GM19463 (cell line): ENCODE data around the gene NOL4L.

ENCODE experiments used
- ATAC-seq: cut with Tn5 transposase; IDR thresholded peaks from one replicate; pipeline ENCODE4 v1.9.1; 2021; ENCODE audit warnings: mild to moderate bottlenecking, moderate library complexity; ENCODE audit not compliant: unreplicated experiment

The NOL4L gene

GRCh38 chr20:32585011-32585585 lies at the start of gene NOL4L:
NOL4L (minus strand) TSS chr20:32585333; CDS start chr20:32584890, 443 bp downstream.
- ATAC-seq = peak; percentile 27

- no peak for ATAC-seq
Measured at GRCh38 chr20:32634041-32634805, 49.1 kb upstream of the NOL4L start.

GRCh38 chr20:32632461-32633354 lies 47.6 kb upstream of the NOL4L start:
- ATAC-seq = no peak

- ATAC-seq = no peak
Measured at GRCh38 chr20:32631933-32632460, 46.9 kb upstream of the NOL4L start.

- no peak for ATAC-seq
Measured at GRCh38 chr20:32629813-32630212, 44.7 kb upstream of the NOL4L start.

GRCh38 chr20:32628960-32629530 lies 43.9 kb upstream of the NOL4L start:
- ATAC-seq = no peak

GRCh38 chr20:32626859-32627636 lies 41.9 kb upstream of the NOL4L start:
- no peak for ATAC-seq

- ATAC-seq = no peak
Measured at GRCh38 chr20:32626407-32626806, 41.3 kb upstream of the NOL4L start.

- no peak for ATAC-seq
Measured at GRCh38 chr20:32625996-32626395, 40.9 kb upstream of the NOL4L start.

- no peak for ATAC-seq
Measured at GRCh38 chr20:32624687-32625345, 39.7 kb upstream of the NOL4L start.

- ATAC-seq = no peak
Measured at GRCh38 chr20:32623667-32624157, 38.6 kb upstream of the NOL4L start.

- ATAC-seq = no peak
Measured at GRCh38 chr20:32622585-32623468, 37.7 kb upstream of the NOL4L start.

GRCh38 chr20:32621891-32622584 lies 36.9 kb upstream of the NOL4L start:
- ATAC-seq = no peak

GRCh38 chr20:32621071-32621890 lies 36.1 kb upstream of the NOL4L start:
- no peak for ATAC-seq

- ATAC-seq = no peak
Measured at GRCh38 chr20:32619586-32619985, 34.5 kb upstream of the NOL4L start.

GRCh38 chr20:32614772-32615171 lies 29.6 kb upstream of the NOL4L start:
- no peak for ATAC-seq

GRCh38 chr20:32614303-32614702 lies 29.2 kb upstream of the NOL4L start:
- ATAC-seq = no peak
